Measurements from ENCODE around the gene SNX27.

DNA sequence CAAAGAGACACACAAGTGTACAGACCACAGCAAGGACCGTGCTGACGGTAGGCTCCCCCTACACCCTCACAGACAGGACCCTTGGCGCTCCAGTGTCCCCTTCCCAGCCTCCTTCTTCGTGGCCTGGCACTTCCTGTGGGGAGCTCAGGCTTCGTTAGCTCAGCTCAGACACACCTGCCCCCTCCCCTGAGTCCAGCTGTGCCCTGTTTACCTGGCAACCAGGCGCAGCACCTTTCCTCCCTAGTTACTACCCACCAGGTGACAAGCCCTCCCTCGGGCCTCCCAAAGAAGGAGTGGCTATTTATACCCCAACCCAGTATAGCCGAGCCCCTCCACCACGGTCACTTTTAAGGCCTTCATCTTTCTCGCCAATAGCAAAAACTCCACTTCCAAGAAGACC is 100.1 kb downstream of the SNX27 start:
- TF ChIP-seq SMC3 (IDR thresholded peaks at IDR 0.05; ENCODE audit: borderline replicate concordance, low read length) = no peak
- TF ChIP-seq CTCF (IDR thresholded peaks at IDR 0.05 in 2 of 3, conservative IDR thresholded peaks at IDR 0.05 in 1 of 3; ENCODE audit: control insufficient read depth in 2 of 3, extremely low read depth in 1 of 3, insufficient read depth in 1 of 3, low read depth in 3 of 3, low read length in 3 of 3) = no peak
- TF ChIP-seq ZNF274 (IDR thresholded peaks at IDR 0.05; ENCODE audit: insufficient read depth, insufficient read length) = no peak
- no peak for TF ChIP-seq PML (IDR thresholded peaks at IDR 0.05; ENCODE audit: low read length)
- TF ChIP-seq CHD1 (IDR thresholded peaks at IDR 0.05; ENCODE audit: low read depth, low read length) = no peak
- TF ChIP-seq HSF1 (IDR thresholded peaks at IDR 0.05; ENCODE audit: low read depth, low read length) = no peak
- TF ChIP-seq, protein P1, sequence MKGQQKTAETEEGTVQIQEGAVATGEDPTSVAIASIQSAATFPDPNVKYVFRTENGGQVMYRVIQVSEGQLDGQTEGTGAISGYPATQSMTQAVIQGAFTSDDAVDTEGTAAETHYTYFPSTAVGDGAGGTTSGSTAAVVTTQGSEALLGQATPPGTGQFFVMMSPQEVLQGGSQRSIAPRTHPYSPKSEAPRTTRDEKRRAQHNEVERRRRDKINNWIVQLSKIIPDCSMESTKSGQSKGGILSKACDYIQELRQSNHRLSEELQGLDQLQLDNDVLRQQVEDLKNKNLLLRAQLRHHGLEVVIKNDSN (IDR thresholded peaks at IDR 0.05; ENCODE audit: borderline replicate concordance, extremely low read length, insufficient read depth, low read depth, low read length) = no peak
- TF ChIP-seq, protein P2, sequence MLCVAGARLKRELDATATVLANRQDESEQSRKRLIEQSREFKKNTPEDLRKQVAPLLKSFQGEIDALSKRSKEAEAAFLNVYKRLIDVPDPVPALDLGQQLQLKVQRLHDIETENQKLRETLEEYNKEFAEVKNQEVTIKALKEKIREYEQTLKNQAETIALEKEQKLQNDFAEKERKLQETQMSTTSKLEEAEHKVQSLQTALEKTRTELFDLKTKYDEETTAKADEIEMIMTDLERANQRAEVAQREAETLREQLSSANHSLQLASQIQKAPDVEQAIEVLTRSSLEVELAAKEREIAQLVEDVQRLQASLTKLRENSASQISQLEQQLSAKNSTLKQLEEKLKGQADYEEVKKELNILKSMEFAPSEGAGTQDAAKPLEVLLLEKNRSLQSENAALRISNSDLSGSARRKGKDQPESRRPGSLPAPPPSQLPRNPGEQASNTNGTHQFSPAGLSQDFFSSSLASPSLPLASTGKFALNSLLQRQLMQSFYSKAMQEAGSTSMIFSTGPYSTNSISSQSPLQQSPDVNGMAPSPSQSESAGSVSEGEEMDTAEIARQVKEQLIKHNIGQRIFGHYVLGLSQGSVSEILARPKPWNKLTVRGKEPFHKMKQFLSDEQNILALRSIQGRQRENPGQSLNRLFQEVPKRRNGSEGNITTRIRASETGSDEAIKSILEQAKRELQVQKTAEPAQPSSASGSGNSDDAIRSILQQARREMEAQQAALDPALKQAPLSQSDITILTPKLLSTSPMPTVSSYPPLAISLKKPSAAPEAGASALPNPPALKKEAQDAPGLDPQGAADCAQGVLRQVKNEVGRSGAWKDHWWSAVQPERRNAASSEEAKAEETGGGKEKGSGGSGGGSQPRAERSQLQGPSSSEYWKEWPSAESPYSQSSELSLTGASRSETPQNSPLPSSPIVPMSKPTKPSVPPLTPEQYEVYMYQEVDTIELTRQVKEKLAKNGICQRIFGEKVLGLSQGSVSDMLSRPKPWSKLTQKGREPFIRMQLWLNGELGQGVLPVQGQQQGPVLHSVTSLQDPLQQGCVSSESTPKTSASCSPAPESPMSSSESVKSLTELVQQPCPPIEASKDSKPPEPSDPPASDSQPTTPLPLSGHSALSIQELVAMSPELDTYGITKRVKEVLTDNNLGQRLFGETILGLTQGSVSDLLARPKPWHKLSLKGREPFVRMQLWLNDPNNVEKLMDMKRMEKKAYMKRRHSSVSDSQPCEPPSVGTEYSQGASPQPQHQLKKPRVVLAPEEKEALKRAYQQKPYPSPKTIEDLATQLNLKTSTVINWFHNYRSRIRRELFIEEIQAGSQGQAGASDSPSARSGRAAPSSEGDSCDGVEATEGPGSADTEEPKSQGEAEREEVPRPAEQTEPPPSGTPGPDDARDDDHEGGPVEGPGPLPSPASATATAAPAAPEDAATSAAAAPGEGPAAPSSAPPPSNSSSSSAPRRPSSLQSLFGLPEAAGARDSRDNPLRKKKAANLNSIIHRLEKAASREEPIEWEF (IDR thresholded peaks at IDR 0.05; ENCODE audit: insufficient replicate concordance, low read depth, low read length) = no peak
- TF ChIP-seq YY1 (IDR thresholded peaks at IDR 0.05; ENCODE audit: low read depth, low read length) = no peak
